PC-9 (cell line): ENCODE results near the gene FAM222B. TPM values are rescaled to one million over a fixed set of nuclear protein-coding genes. Genes with fewer than 3 reads are reported as not detected.

ENCODE experiments used
- BruUV-seq: library from RNA; stranded (reverse); fragments of 400-500 nt; replicated peaks from 2 replicates; lab custom pipeline; 2021; lab: Mats Ljungman, UMichigan
- CTCF ChIA-PET: fragments of 300-600 bp; sonication (Branson Sonifier 250); formaldehyde crosslinking; loops from one replicate; lab custom pipeline; 2022; ENCODE audit warnings: antibody characterized with exemption; lab: Charles Lee
- POLR2A ChIA-PET: fragments of 300-600 bp; sonication (Branson Sonifier 250); formaldehyde crosslinking; loops from one replicate; lab custom pipeline; 2022; ENCODE audit warnings: antibody characterized with exemption; ENCODE audit not compliant: unreplicated experiment; lab: Charles Lee
- DNase-seq, 2 experiments: peaks; one replicate each; pipeline versions ENCODE4 v3.0.0 to v3.0.0-alpha.2; 2015 to 2022; ENCODE audit warnings: mixed read lengths in 1 of 2
- H2AFZ ChIP-seq: fragments of 200-600 bp; sonication (generic); 2 replicates; pipeline ENCODE4 v1.8.1; 2017; ENCODE audit warnings: antibody characterized with exemption
- H3F3A ChIP-seq: fragments of 200-600 bp; sonication (generic); 2 replicates; pipeline ENCODE4 v1.8.1; 2017; ENCODE audit warnings: antibody characterized with exemption, mild to moderate bottlenecking, low read depth; ENCODE audit not compliant: insufficient read depth
- H3K27ac ChIP-seq: fragments of 200-600 bp; sonication (generic); 2 replicates; pipeline ENCODE4 v1.6.1; 2016; ENCODE audit warnings: mixed run types
- H3K27me3 ChIP-seq: fragments of 200-600 bp; sonication (generic); 2 replicates; pipeline ENCODE4 v1.6.1; 2016; ENCODE audit warnings: low read depth, mixed run types; ENCODE audit not compliant: insufficient read depth
- H3K36me3 ChIP-seq: fragments of 200-600 bp; sonication (generic); 2 replicates; pipeline ENCODE4 v1.6.1; 2016; ENCODE audit warnings: low read depth, mixed run types
- H3K4me1 ChIP-seq: fragments of 200-600 bp; sonication (generic); replicated peaks from 2 replicates; pipeline ENCODE4 v1.6.1; 2016; ENCODE audit warnings: mixed run types; ENCODE audit not compliant: insufficient read depth
- H3K4me2 ChIP-seq: fragments of 200-600 bp; sonication (generic); 2 replicates; pipeline ENCODE4 v1.6.1; 2017; ENCODE audit warnings: mixed run types
- H3K4me3 ChIP-seq: fragments of 200-600 bp; sonication (generic); 2 replicates; pipeline ENCODE4 v1.6.1; 2016; ENCODE audit warnings: mixed run types
- H3K79me2 ChIP-seq: fragments of 200-600 bp; sonication (generic); 2 replicates; pipeline ENCODE4 v1.6.1; 2017; ENCODE audit warnings: low read depth, mixed run types
- H3K9me2 ChIP-seq: fragments of 200-600 bp; sonication (generic); 2 replicates; pipeline ENCODE4 v1.8.1; 2017; ENCODE audit warnings: mild to moderate bottlenecking; ENCODE audit not compliant: insufficient read depth
- H3K9me3 ChIP-seq: fragments of 200-600 bp; sonication (generic); 2 replicates; pipeline ENCODE4 v1.8.1; 2016; ENCODE audit warnings: low read depth; ENCODE audit not compliant: insufficient read depth
- H4K20me1 ChIP-seq: fragments of 200-600 bp; sonication (generic); 2 replicates; pipeline ENCODE4 v1.8.1; 2017; ENCODE audit not compliant: insufficient read depth
- CTCF ChIP-seq: fragments of 200-600 bp; sonication (generic); conservative IDR thresholded peaks from 2 replicates; pipeline ENCODE4 v1.6.1; 2017; ENCODE audit warnings: mixed run types, antibody characterized with exemption, mild to moderate bottlenecking, moderate library complexity
- EZH2 ChIP-seq: fragments of 200-600 bp; sonication (generic); IDR thresholded peaks from 2 replicates; pipeline ENCODE4 v1.8.0; 2017; ENCODE audit warnings: antibody characterized with exemption, low read depth
- intact Hi-C: fragments of 100-400 bp; cut with micrococcal nuclease; formaldehyde crosslinking; loops from one replicate; pipeline ENCODE4 v1.10.0; 2022; ENCODE audit not compliant: unreplicated experiment
- total RNA-seq: library from RNA; stranded (reverse); gene quantifications from 2 replicates; pipeline ENCODE4 v1.2.3, GENCODE V29; 2021

Gene FAM222B
- total RNA-seq, 1 experiment from 2014 or later, result 26.4 TPM

- intact Hi-C loops, result no loop called here
- no peaks in the 10 kb centered on the region for H4K20me1 ChIP-seq
- peaks cover 3% of the 10 kb centered on the region; the same call in 1 of the 2 replicates for H3F3A ChIP-seq
- H3K9me3 ChIP-seq, result no peaks in the 10 kb centered on the region
- TF ChIP-seq EZH2, result no peak
- no peak for TF ChIP-seq CTCF
- H3K9me2 ChIP-seq, result no peaks in the 10 kb centered on the region
- peaks cover 5% of the 10 kb centered on the region; the same call in 1 of the 2 replicates for H3K4me1 ChIP-seq
- peaks cover 15% of the 10 kb centered on the region for H3K79me2 ChIP-seq
- no peak overlapping the region for H3K27ac ChIP-seq
- ChIA-PET CTCF (no interaction called here), POLR2A (no interaction called here)
- no peak overlapping the region for H2AFZ ChIP-seq
- no peaks in the 10 kb centered on the region for H3K36me3 ChIP-seq
- DNase-seq, result no peak
- H3K4me3 ChIP-seq, result no peak overlapping the region
- H3K27me3 ChIP-seq, result no peaks in the 10 kb centered on the region
- no peak overlapping the region for H3K4me2 ChIP-seq
- BruUV-seq, result no TSS peak
Measured at GRCh38 chr17:28857905-28858800, 15.6 kb upstream of the FAM222B start.

- intact Hi-C loops, result no loop called here
- Histone ChIP-seq H3K4me3 (peak overlapping the region; percentile 65; the same call in 1 of the 2 replicates), H3K4me2 (peak overlapping the region; percentile 89)
Measured at GRCh38 chr17:28856028-28856574, 13.5 kb upstream of the FAM222B start.

More at GRCh38 chr17:28856028-28856574, 13.5 kb upstream of the FAM222B start:
- Histone ChIP-seq H3K79me2 (peaks cover 15% of the 10 kb centered on the region), H3K9me3 (no peaks in the 10 kb centered on the region), H3K9me2 (no peaks in the 10 kb centered on the region), H3K27me3 (no peaks in the 10 kb centered on the region), H3F3A (no peaks in the 10 kb centered on the region; the same call in 1 of the 2 replicates), H3K27ac (no peak overlapping the region), H3K36me3 (no peaks in the 10 kb centered on the region), H3K4me1 (peaks cover 5% of the 10 kb centered on the region; the same call in 1 of the 2 replicates), H4K20me1 (no peaks in the 10 kb centered on the region), H2AFZ (no peak overlapping the region)
- no TSS peak for BruUV-seq
- DNase-seq, result no peak
- no peak for TF ChIP-seq CTCF
- no peak for TF ChIP-seq EZH2
- ChIA-PET CTCF (interaction anchor here (0.6 to 0.8 kb wide), 4 partner anchors 26 to 129 kb away, joined by 3 to 4 read pairs (median 3); no protein-coding TSS in a partner anchor), POLR2A (interaction anchor here (0.6 to 0.7 kb wide), 3 partner anchors 42 to 139 kb away, joined by 6 to 12 read pairs (median 9); no protein-coding TSS in a partner anchor)
